GM23338 (cell line): ENCODE measurements around the gene PSMB5. TPM values are rescaled to one million over a fixed set of nuclear protein-coding genes. Genes with fewer than 3 reads are reported as not detected.

ENCODE experiments used
- ATAC-seq: fragments of 200-7000 bp; cut with Tn5 transposase; 3 replicates; pipeline ENCODE4 v1.9.1; 2020
- DNase-seq: peaks from one replicate; pipeline ENCODE4 v3.0.0-alpha.2; 2015; ENCODE audit warnings: low spot score
- H2AFZ ChIP-seq: fragments of 200-600 bp; sonication (generic); 2 replicates; pipeline ENCODE4 v1.8.0; 2016; ENCODE audit warnings: antibody characterized with exemption, mild to moderate bottlenecking, moderate library complexity
- H3F3A ChIP-seq: fragments of 200-600 bp; sonication (generic); replicated peaks from 2 replicates; pipeline ENCODE4 v1.8.0; 2017; ENCODE audit warnings: antibody characterized with exemption, mixed run types, low read depth
- H3K27ac ChIP-seq: fragments of 200-600 bp; sonication (generic); 2 replicates; pipeline ENCODE4 v1.6.1; 2016; ENCODE audit warnings: low read depth
- H3K27me3 ChIP-seq: fragments of 200-600 bp; sonication (generic); 2 replicates; pipeline ENCODE4 v1.8.0; 2016; ENCODE audit warnings: mild to moderate bottlenecking, mixed run types, moderate library complexity; ENCODE audit not compliant: insufficient read depth
- H3K36me3 ChIP-seq: fragments of 200-600 bp; sonication (generic); 2 replicates; pipeline ENCODE4 v1.8.0; 2016; ENCODE audit warnings: mild to moderate bottlenecking; ENCODE audit not compliant: insufficient read depth
- H3K4me1 ChIP-seq: fragments of 200-600 bp; sonication (generic); 2 replicates; pipeline ENCODE4 v1.8.0; 2016; ENCODE audit warnings: mild to moderate bottlenecking, moderate library complexity; ENCODE audit not compliant: insufficient read depth
- H3K4me2 ChIP-seq: fragments of 200-600 bp; sonication (generic); 2 replicates; pipeline ENCODE4 v1.7.1; 2017; ENCODE audit warnings: mixed run types
- H3K4me3 ChIP-seq: fragments of 200-600 bp; sonication (generic); 2 replicates; pipeline ENCODE4 v1.6.1; 2016; ENCODE audit warnings: mixed run types
- H3K79me2 ChIP-seq: fragments of 200-600 bp; sonication (generic); replicated peaks from 2 replicates; pipeline ENCODE4 v1.8.0; 2017; ENCODE audit warnings: mild to moderate bottlenecking; ENCODE audit not compliant: insufficient read depth
- H3K9me2 ChIP-seq: fragments of 200-600 bp; sonication (generic); 2 replicates; pipeline ENCODE4 v1.8.0; 2017; ENCODE audit not compliant: insufficient read depth
- H4K20me1 ChIP-seq: fragments of 200-600 bp; sonication (generic); replicated peaks from 2 replicates; pipeline ENCODE4 v1.8.0; 2017; ENCODE audit warnings: mild to moderate bottlenecking; ENCODE audit not compliant: insufficient read depth
- H3K27ac Mint-ChIP-seq: 2 replicates; pipeline ENCODE4 v1.8.0; 2020; ENCODE audit warnings: inconsistent platforms, mild to moderate bottlenecking, moderate library complexity, mixed read lengths
- H3K27me3 Mint-ChIP-seq: 3 replicates; pipeline ENCODE4 v1.8.0; 2022; ENCODE audit warnings: low read depth, mild to moderate bottlenecking, moderate library complexity, mixed read lengths, inconsistent platforms; ENCODE audit not compliant: insufficient read depth, poor library complexity
- H3K36me3 Mint-ChIP-seq: 3 replicates; pipeline ENCODE4 v1.8.0; 2021; ENCODE audit warnings: low read depth, mild to moderate bottlenecking, inconsistent platforms, moderate library complexity, mixed read lengths
- H3K4me1 Mint-ChIP-seq: 3 replicates; pipeline ENCODE4 v1.8.0; 2020; ENCODE audit warnings: mild to moderate bottlenecking, inconsistent platforms, mixed read lengths
- H3K4me3 Mint-ChIP-seq: 3 replicates; pipeline ENCODE4 v1.8.0; 2021; ENCODE audit warnings: moderate library complexity, mild to moderate bottlenecking, inconsistent platforms, mixed read lengths
- H3K9me3 Mint-ChIP-seq: 3 replicates; pipeline ENCODE4 v1.8.0; 2020; ENCODE audit warnings: moderate library complexity, mild to moderate bottlenecking, inconsistent platforms, mixed read lengths
- EZH2 ChIP-seq: fragments of 200-600 bp; sonication (generic); IDR thresholded peaks from one replicate; pipeline ENCODE4 v1.8.0; 2017; ENCODE audit warnings: antibody characterized with exemption, mild to moderate bottlenecking, low read depth; ENCODE audit not compliant: unreplicated experiment
- NANOG ChIP-seq: IDR thresholded peaks from 2 replicates; pipeline ENCODE4 v1.6.1; 2016; ENCODE audit warnings: antibody characterized with exemption, borderline replicate concordance
- POLR2AphosphoS5 ChIP-seq: IDR thresholded peaks from 2 replicates; pipeline ENCODE4 v1.6.1; 2016; ENCODE audit warnings: antibody characterized with exemption, low read depth
- STAT1 ChIP-seq: IDR thresholded peaks from one replicate; pipeline ENCODE4 v1.6.1; 2016; ENCODE audit warnings: antibody characterized with exemption; ENCODE audit not compliant: unreplicated experiment
- ZNF114 ChIP-seq: fragments of 250-450 bp; sonication (Bioruptor Pico); IDR thresholded peaks from 2 replicates; pipeline ENCODE4 v1.5.0; 2020; ENCODE audit warnings: mild to moderate bottlenecking, moderate library complexity
- ZNF331 ChIP-seq: fragments of 250-450 bp; sonication (Bioruptor Pico); IDR thresholded peaks from 2 replicates; pipeline ENCODE4 v1.5.0; 2020; ENCODE audit warnings: low read depth, mild to moderate bottlenecking, moderate library complexity
- polyA plus RNA-seq: library from polyadenylated mRNA; unstranded; fragments of >200 nt; fragmentation: Nextera tagmentation; extraction: Ambion mirVana; gene quantifications from 2 replicates; pipeline ENCODE4 v1.2.1, GENCODE V29; 2016
- total RNA-seq: library from RNA; depleted of rRNA; stranded (reverse); fragments of >200 nt; shearing (Covaris generic); gene quantifications from 2 replicates; pipeline ENCODE4 v1.2.3, GENCODE V29; 2014
- TF ChIP-seq, protein P1 (sequence below): IDR thresholded peaks from one replicate; pipeline ENCODE4 v1.6.1; 2018; ENCODE audit warnings: antibody characterized with exemption; ENCODE audit not compliant: unreplicated experiment
- TF ChIP-seq, protein P2 (sequence below): fragments of 250-450 bp; sonication (Bioruptor Pico); IDR thresholded peaks from 2 replicates; pipeline ENCODE4 v1.5.0; 2020; ENCODE audit warnings: mild to moderate bottlenecking, moderate library complexity
- TF ChIP-seq, protein P3 (sequence below), 2 experiments: fragments of 200-600 bp in 1 of 2; sonication (generic) in 1 of 2; conservative IDR thresholded peaks; 2 replicates each; pipeline versions ENCODE4 v1.5.1 to v1.6.1; 2016 to 2017; ENCODE audit warnings: antibody characterized with exemption in 2 of 2, low read depth in 2 of 2, mild to moderate bottlenecking in 2 of 2, moderate library complexity in 1 of 2

The PSMB5 gene
- total and polyA plus RNA-seq, 2 experiments from 2014 or later: 265 to 341 TPM

DNA sequence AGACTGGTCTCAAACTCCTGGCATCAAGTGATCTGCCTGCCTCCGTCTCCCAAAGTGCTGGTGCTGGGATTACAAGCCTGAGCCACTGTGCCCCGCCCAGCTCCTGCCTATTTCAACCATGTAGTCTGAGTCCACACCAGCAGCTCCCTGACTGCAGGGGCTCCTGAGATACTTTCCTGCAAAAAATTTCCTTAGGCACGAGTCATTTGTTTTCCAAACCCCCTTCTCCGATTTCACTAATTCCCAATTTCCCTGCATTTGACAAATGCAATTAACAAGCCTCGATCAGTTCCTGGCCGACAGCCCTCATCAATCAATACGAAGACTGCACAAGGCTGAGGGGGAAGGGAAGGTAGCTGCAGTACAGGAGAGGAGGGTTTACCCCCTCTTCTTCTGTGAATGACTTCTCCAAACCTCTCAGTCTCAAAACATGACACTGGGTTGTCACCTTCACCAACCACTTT, 10.1 kb downstream of the PSMB5 start:
- peaks cover 18% of the 10 kb centered on the region for H3K4me1 ChIP-seq
- Mint-ChIP-seq H3K4me3 (no peak overlapping the region), H3K27me3 (peaks cover 5% of the 10 kb centered on the region), H3K27ac (no peak overlapping the region; the same call in 1 of the 2 replicates), H3K4me1 (peaks cover 26% of the 10 kb centered on the region), H3K36me3 (peaks cover 42% of the 10 kb centered on the region), H3K9me3 (no peaks in the 10 kb centered on the region)
- H3K27me3 ChIP-seq: no peaks in the 10 kb centered on the region
- H3F3A ChIP-seq: peaks cover 19% of the 10 kb centered on the region
- peaks cover 35% of the 10 kb centered on the region; the same call in 1 of the 2 replicates for H3K36me3 ChIP-seq
- DNase-seq: no peak
- no peak for TF ChIP-seq STAT1
- TF ChIP-seq, protein P1, sequence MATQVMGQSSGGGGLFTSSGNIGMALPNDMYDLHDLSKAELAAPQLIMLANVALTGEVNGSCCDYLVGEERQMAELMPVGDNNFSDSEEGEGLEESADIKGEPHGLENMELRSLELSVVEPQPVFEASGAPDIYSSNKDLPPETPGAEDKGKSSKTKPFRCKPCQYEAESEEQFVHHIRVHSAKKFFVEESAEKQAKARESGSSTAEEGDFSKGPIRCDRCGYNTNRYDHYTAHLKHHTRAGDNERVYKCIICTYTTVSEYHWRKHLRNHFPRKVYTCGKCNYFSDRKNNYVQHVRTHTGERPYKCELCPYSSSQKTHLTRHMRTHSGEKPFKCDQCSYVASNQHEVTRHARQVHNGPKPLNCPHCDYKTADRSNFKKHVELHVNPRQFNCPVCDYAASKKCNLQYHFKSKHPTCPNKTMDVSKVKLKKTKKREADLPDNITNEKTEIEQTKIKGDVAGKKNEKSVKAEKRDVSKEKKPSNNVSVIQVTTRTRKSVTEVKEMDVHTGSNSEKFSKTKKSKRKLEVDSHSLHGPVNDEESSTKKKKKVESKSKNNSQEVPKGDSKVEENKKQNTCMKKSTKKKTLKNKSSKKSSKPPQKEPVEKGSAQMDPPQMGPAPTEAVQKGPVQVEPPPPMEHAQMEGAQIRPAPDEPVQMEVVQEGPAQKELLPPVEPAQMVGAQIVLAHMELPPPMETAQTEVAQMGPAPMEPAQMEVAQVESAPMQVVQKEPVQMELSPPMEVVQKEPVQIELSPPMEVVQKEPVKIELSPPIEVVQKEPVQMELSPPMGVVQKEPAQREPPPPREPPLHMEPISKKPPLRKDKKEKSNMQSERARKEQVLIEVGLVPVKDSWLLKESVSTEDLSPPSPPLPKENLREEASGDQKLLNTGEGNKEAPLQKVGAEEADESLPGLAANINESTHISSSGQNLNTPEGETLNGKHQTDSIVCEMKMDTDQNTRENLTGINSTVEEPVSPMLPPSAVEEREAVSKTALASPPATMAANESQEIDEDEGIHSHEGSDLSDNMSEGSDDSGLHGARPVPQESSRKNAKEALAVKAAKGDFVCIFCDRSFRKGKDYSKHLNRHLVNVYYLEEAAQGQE: no peak
- no peak for TF ChIP-seq NANOG
- no peak for TF ChIP-seq POLR2AphosphoS5
- peaks cover 16% of the 10 kb centered on the region for H4K20me1 ChIP-seq
- peak overlapping the region; percentile 21; the same call in 1 of the 2 replicates for H3K27ac ChIP-seq
- no peak overlapping the region for H3K4me3 ChIP-seq
- H3K9me2 ChIP-seq: no peaks in the 10 kb centered on the region
- H2AFZ ChIP-seq: no peak overlapping the region
- peaks cover 16% of the 10 kb centered on the region for H3K79me2 ChIP-seq
- no peak overlapping the region for H3K4me2 ChIP-seq
- ATAC-seq: no peak; the same call in 2 of the 3 replicates

DNA sequence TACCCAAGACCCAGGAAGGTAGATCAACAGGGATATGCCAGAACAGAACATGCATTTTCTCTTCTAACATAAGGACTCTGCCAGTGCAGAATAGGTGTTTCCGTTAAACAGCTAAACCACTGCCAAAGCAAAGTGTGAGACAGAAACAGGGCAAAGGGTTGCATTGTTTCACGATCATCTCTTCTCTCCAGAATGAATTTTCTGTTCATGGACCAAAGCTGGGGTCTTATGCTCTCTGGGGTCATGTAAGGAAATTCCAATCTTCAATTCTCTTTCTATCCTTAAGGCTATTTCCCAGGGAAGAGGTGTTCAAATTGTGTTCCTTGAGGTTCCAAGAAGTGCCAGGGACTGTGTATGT, 10.9 kb downstream of the PSMB5 start:
- Mint-ChIP-seq H3K4me1 (peaks cover 26% of the 10 kb centered on the region), H3K9me3 (no peaks in the 10 kb centered on the region), H3K4me3 (no peak overlapping the region), H3K27me3 (peaks cover 5% of the 10 kb centered on the region), H3K36me3 (peaks cover 33% of the 10 kb centered on the region), H3K27ac (no peak overlapping the region)
- TF ChIP-seq ZNF114 (CRISPR knock-in tag): no peak
- no peak for TF ChIP-seq ZNF331 (CRISPR knock-in tag)
- TF ChIP-seq, protein P2, sequence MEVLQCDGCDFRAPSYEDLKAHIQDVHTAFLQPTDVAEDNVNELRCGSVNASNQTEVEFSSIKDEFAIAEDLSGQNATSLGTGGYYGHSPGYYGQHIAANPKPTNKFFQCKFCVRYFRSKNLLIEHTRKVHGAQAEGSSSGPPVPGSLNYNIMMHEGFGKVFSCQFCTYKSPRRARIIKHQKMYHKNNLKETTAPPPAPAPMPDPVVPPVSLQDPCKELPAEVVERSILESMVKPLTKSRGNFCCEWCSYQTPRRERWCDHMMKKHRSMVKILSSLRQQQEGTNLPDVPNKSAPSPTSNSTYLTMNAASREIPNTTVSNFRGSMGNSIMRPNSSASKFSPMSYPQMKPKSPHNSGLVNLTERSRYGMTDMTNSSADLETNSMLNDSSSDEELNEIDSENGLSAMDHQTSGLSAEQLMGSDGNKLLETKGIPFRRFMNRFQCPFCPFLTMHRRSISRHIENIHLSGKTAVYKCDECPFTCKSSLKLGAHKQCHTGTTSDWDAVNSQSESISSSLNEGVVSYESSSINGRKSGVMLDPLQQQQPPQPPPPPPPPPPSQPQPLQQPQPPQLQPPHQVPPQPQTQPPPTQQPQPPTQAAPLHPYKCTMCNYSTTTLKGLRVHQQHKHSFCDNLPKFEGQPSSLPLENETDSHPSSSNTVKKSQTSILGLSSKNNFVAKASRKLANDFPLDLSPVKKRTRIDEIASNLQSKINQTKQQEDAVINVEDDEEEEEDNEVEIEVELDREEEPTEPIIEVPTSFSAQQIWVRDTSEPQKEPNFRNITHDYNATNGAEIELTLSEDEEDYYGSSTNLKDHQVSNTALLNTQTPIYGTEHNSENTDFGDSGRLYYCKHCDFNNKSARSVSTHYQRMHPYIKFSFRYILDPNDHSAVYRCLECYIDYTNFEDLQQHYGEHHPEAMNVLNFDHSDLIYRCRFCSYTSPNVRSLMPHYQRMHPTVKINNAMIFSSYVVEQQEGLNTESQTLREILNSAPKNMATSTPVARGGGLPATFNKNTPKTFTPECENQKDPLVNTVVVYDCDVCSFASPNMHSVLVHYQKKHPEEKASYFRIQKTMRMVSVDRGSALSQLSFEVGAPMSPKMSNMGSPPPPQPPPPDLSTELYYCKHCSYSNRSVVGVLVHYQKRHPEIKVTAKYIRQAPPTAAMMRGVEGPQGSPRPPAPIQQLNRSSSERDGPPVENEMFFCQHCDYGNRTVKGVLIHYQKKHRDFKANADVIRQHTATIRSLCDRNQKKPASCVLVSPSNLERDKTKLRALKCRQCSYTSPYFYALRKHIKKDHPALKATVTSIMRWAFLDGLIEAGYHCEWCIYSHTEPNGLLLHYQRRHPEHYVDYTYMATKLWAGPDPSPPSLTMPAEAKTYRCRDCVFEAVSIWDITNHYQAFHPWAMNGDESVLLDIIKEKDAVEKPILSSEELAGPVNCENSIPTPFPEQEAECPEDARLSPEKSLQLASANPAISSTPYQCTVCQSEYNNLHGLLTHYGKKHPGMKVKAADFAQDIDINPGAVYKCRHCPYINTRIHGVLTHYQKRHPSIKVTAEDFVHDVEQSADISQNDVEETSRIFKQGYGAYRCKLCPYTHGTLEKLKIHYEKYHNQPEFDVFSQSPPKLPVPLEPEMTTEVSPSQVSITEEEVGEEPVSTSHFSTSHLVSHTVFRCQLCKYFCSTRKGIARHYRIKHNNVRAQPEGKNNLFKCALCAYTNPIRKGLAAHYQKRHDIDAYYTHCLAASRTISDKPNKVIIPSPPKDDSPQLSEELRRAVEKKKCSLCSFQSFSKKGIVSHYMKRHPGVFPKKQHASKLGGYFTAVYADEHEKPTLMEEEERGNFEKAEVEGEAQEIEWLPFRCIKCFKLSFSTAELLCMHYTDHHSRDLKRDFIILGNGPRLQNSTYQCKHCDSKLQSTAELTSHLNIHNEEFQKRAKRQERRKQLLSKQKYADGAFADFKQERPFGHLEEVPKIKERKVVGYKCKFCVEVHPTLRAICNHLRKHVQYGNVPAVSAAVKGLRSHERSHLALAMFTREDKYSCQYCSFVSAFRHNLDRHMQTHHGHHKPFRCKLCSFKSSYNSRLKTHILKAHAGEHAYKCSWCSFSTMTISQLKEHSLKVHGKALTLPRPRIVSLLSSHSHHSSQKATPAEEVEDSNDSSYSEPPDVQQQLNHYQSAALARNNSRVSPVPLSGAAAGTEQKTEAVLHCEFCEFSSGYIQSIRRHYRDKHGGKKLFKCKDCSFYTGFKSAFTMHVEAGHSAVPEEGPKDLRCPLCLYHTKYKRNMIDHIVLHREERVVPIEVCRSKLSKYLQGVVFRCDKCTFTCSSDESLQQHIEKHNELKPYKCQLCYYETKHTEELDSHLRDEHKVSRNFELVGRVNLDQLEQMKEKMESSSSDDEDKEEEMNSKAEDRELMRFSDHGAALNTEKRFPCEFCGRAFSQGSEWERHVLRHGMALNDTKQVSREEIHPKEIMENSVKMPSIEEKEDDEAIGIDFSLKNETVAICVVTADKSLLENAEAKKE (CRISPR knock-in tag): no peak
- TF ChIP-seq NANOG: no peak
- TF ChIP-seq, protein P3, sequence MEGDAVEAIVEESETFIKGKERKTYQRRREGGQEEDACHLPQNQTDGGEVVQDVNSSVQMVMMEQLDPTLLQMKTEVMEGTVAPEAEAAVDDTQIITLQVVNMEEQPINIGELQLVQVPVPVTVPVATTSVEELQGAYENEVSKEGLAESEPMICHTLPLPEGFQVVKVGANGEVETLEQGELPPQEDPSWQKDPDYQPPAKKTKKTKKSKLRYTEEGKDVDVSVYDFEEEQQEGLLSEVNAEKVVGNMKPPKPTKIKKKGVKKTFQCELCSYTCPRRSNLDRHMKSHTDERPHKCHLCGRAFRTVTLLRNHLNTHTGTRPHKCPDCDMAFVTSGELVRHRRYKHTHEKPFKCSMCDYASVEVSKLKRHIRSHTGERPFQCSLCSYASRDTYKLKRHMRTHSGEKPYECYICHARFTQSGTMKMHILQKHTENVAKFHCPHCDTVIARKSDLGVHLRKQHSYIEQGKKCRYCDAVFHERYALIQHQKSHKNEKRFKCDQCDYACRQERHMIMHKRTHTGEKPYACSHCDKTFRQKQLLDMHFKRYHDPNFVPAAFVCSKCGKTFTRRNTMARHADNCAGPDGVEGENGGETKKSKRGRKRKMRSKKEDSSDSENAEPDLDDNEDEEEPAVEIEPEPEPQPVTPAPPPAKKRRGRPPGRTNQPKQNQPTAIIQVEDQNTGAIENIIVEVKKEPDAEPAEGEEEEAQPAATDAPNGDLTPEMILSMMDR (conservative IDR thresholded peaks at IDR 0.05; ENCODE audit: low read depth in 2 of 2): no peak
- TF ChIP-seq STAT1: no peak
- no peak for TF ChIP-seq POLR2AphosphoS5
- TF ChIP-seq EZH2: no peak
- no peaks in the 10 kb centered on the region for H3K27me3 ChIP-seq
- H3K4me2 ChIP-seq: no peak overlapping the region
- ATAC-seq: no peak
- no peak overlapping the region for H2AFZ ChIP-seq
- peaks cover 28% of the 10 kb centered on the region; the same call in 1 of the 2 replicates for H3K36me3 ChIP-seq
- H3K27ac ChIP-seq: peak overlapping the region; percentile 69
- H3F3A ChIP-seq: peaks cover 12% of the 10 kb centered on the region
- no peak overlapping the region for H3K4me3 ChIP-seq
- no peaks in the 10 kb centered on the region for H3K9me2 ChIP-seq
- H3K4me1 ChIP-seq: peaks cover 18% of the 10 kb centered on the region
- peaks cover 16% of the 10 kb centered on the region for H4K20me1 ChIP-seq
- DNase-seq: no peak
- peaks cover 11% of the 10 kb centered on the region for H3K79me2 ChIP-seq
